IMR-90 (cell line): ENCODE results near the gene REPS2.

ENCODE experiments used
- POLR2A ChIP-seq: IDR thresholded peaks from 2 replicates; pipeline ENCODE4 v1.6.1; 2012; ENCODE audit warnings: mild to moderate bottlenecking, low read depth, low read length
- TF ChIP-seq, protein P1 (sequence below): fragments of 150-350 bp; IDR thresholded peaks from 2 replicates; pipeline ENCODE4 v1.6.1; 2016; ENCODE audit warnings: low read depth, mild to moderate bottlenecking, low read length, moderate library complexity, borderline replicate concordance

DNA sequence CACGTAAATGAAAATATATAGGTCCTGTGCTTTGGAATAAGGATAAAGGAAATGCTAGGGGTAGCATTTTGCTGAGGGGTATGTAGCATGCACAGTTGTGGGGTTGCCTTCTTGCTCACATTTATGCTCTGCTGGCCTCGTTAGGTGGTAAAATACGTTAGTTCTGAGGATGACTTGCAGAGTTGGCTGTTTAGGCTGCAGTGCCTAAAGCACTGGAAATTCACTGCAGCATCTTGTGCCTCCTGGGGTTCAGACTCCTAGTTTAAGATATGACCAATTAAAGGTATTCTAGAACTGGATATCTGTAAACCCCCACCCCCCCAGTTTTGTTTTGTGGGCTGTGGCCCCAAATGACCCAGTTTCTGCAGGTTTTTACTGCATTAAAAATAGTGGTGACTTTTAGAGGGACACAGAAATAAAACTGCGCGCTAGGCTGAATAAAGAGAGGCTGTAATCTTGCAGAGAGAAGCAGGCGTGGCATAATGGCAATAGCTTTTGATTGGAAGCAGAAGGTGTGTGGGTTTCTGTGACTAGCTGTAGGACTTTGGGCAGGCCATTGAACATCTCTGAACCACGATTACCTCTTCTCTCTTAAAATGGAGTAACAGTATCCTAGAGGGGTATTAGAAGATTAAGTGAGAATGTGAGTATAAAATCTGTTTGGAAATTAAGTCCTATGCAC lies 79.3 kb downstream of the REPS2 start:
- TF ChIP-seq, protein P1, sequence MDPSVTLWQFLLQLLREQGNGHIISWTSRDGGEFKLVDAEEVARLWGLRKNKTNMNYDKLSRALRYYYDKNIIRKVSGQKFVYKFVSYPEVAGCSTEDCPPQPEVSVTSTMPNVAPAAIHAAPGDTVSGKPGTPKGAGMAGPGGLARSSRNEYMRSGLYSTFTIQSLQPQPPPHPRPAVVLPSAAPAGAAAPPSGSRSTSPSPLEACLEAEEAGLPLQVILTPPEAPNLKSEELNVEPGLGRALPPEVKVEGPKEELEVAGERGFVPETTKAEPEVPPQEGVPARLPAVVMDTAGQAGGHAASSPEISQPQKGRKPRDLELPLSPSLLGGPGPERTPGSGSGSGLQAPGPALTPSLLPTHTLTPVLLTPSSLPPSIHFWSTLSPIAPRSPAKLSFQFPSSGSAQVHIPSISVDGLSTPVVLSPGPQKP, result no peak
- no peak for TF ChIP-seq POLR2A
